Activated T-helper 2 cell treated with anti-CD3 and anti-CD28 coated beads, Interferon-gamma antibody, Interleukin-2, Interleukin-4, amounts not matched to agents 10 μg/mL and 5 μg/mL and 100 μg/mL, durations not matched to agents 14 hours and 24 hours and 36 hours (primary cell): ENCODE measurements around the gene NUP88. TPM values are rescaled to one million over a fixed set of nuclear protein-coding genes. Genes with fewer than 3 reads are reported as not detected.
"Not testable (repeated sequence)": the region's sequence is repeated elsewhere in the genome, so short reads cannot be mapped to it uniquely, and the experiment has no call there.

Experiments
- DNase-seq: peaks from one replicate; pipeline ENCODE4 v3.0.0; 2021; ENCODE audit warnings: low spot score
- H3K27ac Mint-ChIP-seq: one replicate; pipeline ENCODE4 v1.8.0; 2021; ENCODE audit warnings: mixed read lengths
- H3K27me3 Mint-ChIP-seq: one replicate; pipeline ENCODE4 v1.8.0; 2021; ENCODE audit warnings: low read depth, mixed read lengths
- H3K36me3 Mint-ChIP-seq: one replicate; pipeline ENCODE4 v1.8.0; 2021; ENCODE audit warnings: low read depth, mixed read lengths
- H3K4me1 Mint-ChIP-seq: one replicate; pipeline ENCODE4 v1.8.0; 2021; ENCODE audit warnings: low read depth, mixed read lengths
- H3K4me3 Mint-ChIP-seq: one replicate; pipeline ENCODE4 v1.8.0; 2021; ENCODE audit warnings: low read depth, mild to moderate bottlenecking, moderate library complexity, mixed read lengths
- H3K9me3 Mint-ChIP-seq: one replicate; pipeline ENCODE4 v1.8.0; 2021; ENCODE audit warnings: mixed read lengths
- intact Hi-C: fragments of 100-400 bp; cut with micrococcal nuclease; formaldehyde crosslinking; loops from one replicate; pipeline ENCODE4 v1.15.1; 2023
- total RNA-seq: library from RNA; stranded (reverse); gene quantifications from 2 replicates; pipeline ENCODE4 v1.2.3, GENCODE V29; 2022

The NUP88 gene
- total RNA-seq, 1 donor from 2014 or later, result 152 TPM

- H3K36me3 Mint-ChIP-seq, result peaks cover 79% of the 10 kb centered on the region
- peaks cover 41% of the 10 kb centered on the region for H3K4me1 Mint-ChIP-seq
Observed at GRCh38 chr17:5434984-5435383, 15.5 kb upstream of the NUP88 start.

GRCh38 chr17:5431949-5432556 is 12.6 kb upstream of the NUP88 start:
- no peaks in the 10 kb centered on the region for H3K9me3 Mint-ChIP-seq
- no peaks in the 10 kb centered on the region for H3K27me3 Mint-ChIP-seq
- peaks cover 85% of the 10 kb centered on the region for H3K36me3 Mint-ChIP-seq
- intact Hi-C loops, result no loop called here
- H3K4me1 Mint-ChIP-seq, result peaks cover 22% of the 10 kb centered on the region
- DNase-seq, result no peak
- H3K27ac Mint-ChIP-seq, result peak overlapping the region; percentile 21
- H3K4me3 Mint-ChIP-seq, result no peak overlapping the region

More at GRCh38 chr17:5434984-5435383, 15.5 kb upstream of the NUP88 start:
- DNase-seq, result no peak
- intact Hi-C loops, result loop anchor here (5.0 kb wide), 1 partner anchor 52 kb away; the partner anchor contains the start of genes DERL2 and MIS12
- no peaks in the 10 kb centered on the region for H3K27me3 Mint-ChIP-seq
- H3K9me3 Mint-ChIP-seq, result no peaks in the 10 kb centered on the region
- H3K27ac Mint-ChIP-seq, result no peak overlapping the region
- no peak overlapping the region for H3K4me3 Mint-ChIP-seq

- peaks cover 16% of the 10 kb centered on the region for H3K4me1 Mint-ChIP-seq
- H3K36me3 Mint-ChIP-seq, result peaks cover 78% of the 10 kb centered on the region
- peak overlapping the region; percentile 21 for H3K27ac Mint-ChIP-seq
- H3K27me3 Mint-ChIP-seq, H3K4me3 Mint-ChIP-seq, intact Hi-C loops, H3K9me3 Mint-ChIP-seq, DNase-seq: not testable (repeated sequence)
Observed at GRCh38 chr17:5431234-5431633, 11.8 kb upstream of the NUP88 start.

- H3K9me3 Mint-ChIP-seq, result no peaks in the 10 kb centered on the region
- H3K27ac Mint-ChIP-seq, result no peak overlapping the region
- no peaks in the 10 kb centered on the region for H3K27me3 Mint-ChIP-seq
- H3K4me1 Mint-ChIP-seq, result peaks cover 12% of the 10 kb centered on the region
- H3K36me3 Mint-ChIP-seq, result peaks cover 81% of the 10 kb centered on the region
- intact Hi-C loops, result no loop called here
- no peak overlapping the region for H3K4me3 Mint-ChIP-seq
- DNase-seq, result no peak
Observed at GRCh38 chr17:5430413-5430999, 11.0 kb upstream of the NUP88 start.

GRCh38 chr17:5429191-5429887 is 9.9 kb upstream of the NUP88 start:
- no peaks in the 10 kb centered on the region for H3K9me3 Mint-ChIP-seq

GRCh38 chr17:5425826-5426225 is 6.4 kb upstream of the NUP88 start:
- Mint-ChIP-seq H3K4me1 (peaks cover 28% of the 10 kb centered on the region), H3K27me3 (no peaks in the 10 kb centered on the region), H3K9me3 (no peaks in the 10 kb centered on the region), H3K4me3 (no peak overlapping the region), H3K27ac (no peak overlapping the region), H3K36me3 (peaks cover 72% of the 10 kb centered on the region)
- intact Hi-C loops, result no loop called here
- DNase-seq, result no peak

More at GRCh38 chr17:5429191-5429887, 9.9 kb upstream of the NUP88 start:
- peaks cover 81% of the 10 kb centered on the region for H3K36me3 Mint-ChIP-seq
- peaks cover 12% of the 10 kb centered on the region for H3K4me1 Mint-ChIP-seq
- H3K27me3 Mint-ChIP-seq, result no peaks in the 10 kb centered on the region
- intact Hi-C loops, result no loop called here
- DNase-seq, result no peak
- H3K4me3 Mint-ChIP-seq, result no peak overlapping the region
- H3K27ac Mint-ChIP-seq, result peak overlapping the region; percentile 38

GRCh38 chr17:5424909-5425308 is 5.4 kb upstream of the NUP88 start:
- Mint-ChIP-seq H3K27me3 (no peaks in the 10 kb centered on the region), H3K4me3 (no peak overlapping the region), H3K4me1 (peaks cover 30% of the 10 kb centered on the region), H3K36me3 (peaks cover 73% of the 10 kb centered on the region), H3K9me3 (no peaks in the 10 kb centered on the region), H3K27ac (no peak overlapping the region)
- no peak for DNase-seq
- intact Hi-C loops, result no loop called here

- no peaks in the 10 kb centered on the region for H3K9me3 Mint-ChIP-seq
- no peak overlapping the region for H3K27ac Mint-ChIP-seq
- DNase-seq, result no peak
- H3K27me3 Mint-ChIP-seq, result no peaks in the 10 kb centered on the region
- intact Hi-C loops, result no loop called here
- H3K36me3 Mint-ChIP-seq, result peaks cover 62% of the 10 kb centered on the region
- H3K4me1 Mint-ChIP-seq, result peaks cover 28% of the 10 kb centered on the region
- no peak overlapping the region for H3K4me3 Mint-ChIP-seq
Observed at GRCh38 chr17:5422505-5422904, 3.0 kb upstream of the NUP88 start.

- H3K27ac Mint-ChIP-seq, result peak within 1 kb of the TSS; percentile 98
- intact Hi-C loops, result loop anchor here (1.0 to 10.0 kb wide), 4 partner anchors 19 to 135 kb away; partner anchors contain the start of genes C1QBP, DERL2, DHX33 and MIS12
- H3K9me3 Mint-ChIP-seq, result no peaks in the 10 kb centered on the region
- H3K36me3 Mint-ChIP-seq, result peaks cover 63% of the 10 kb centered on the region
- H3K4me1 Mint-ChIP-seq, result peaks cover 30% of the 10 kb centered on the region
- peak within 1 kb of the TSS; percentile 99 for H3K4me3 Mint-ChIP-seq
- peak; percentile 84 for DNase-seq
- no peaks in the 10 kb centered on the region for H3K27me3 Mint-ChIP-seq
Observed at GRCh38 chr17:5419959-5420653, 644 bp upstream of the NUP88 start, which contains the start of gene RPAIN. Gene RPAIN, plus strand, starts transcription at chr17:5420182. Its CDS starts 29 bp downstream, at chr17:5420211.

- peak; percentile 64 for DNase-seq
- no peaks in the 10 kb centered on the region for H3K9me3 Mint-ChIP-seq
- peaks cover 28% of the 10 kb centered on the region for H3K4me1 Mint-ChIP-seq
- H3K27ac Mint-ChIP-seq, result peak overlapping the region; percentile 98
- peaks cover 58% of the 10 kb centered on the region for H3K36me3 Mint-ChIP-seq
- peak overlapping the region; percentile 99 for H3K4me3 Mint-ChIP-seq
- intact Hi-C loops, result loop anchor here (1.0 to 10.0 kb wide), 3 partner anchors 20 to 134 kb away; partner anchors contain the start of genes C1QBP, DERL2, MIS12 and RABEP1
- no peaks in the 10 kb centered on the region for H3K27me3 Mint-ChIP-seq
Observed at GRCh38 chr17:5418858-5419355, 555 bp downstream of the NUP88 start.

GRCh38 chr17:5416901-5417300 is 2.6 kb downstream of the NUP88 start:
- no peak for DNase-seq
- no peak overlapping the region for H3K27ac Mint-ChIP-seq
- H3K36me3 Mint-ChIP-seq, result peaks cover 66% of the 10 kb centered on the region
- peak overlapping the region; percentile 68 for H3K4me3 Mint-ChIP-seq
- H3K4me1 Mint-ChIP-seq, result peaks cover 36% of the 10 kb centered on the region
- no peaks in the 10 kb centered on the region for H3K9me3 Mint-ChIP-seq
- intact Hi-C loops, result loop anchor here (10.0 kb wide), 1 partner anchor 132 kb away; the partner anchor contains the start of gene RABEP1
- no peaks in the 10 kb centered on the region for H3K27me3 Mint-ChIP-seq

GRCh38 chr17:5413682-5414081 is 5.8 kb downstream of the NUP88 start:
- intact Hi-C loops, result loop anchor here (10.0 kb wide), 1 partner anchor 129 kb away; the partner anchor contains the start of gene RABEP1
- no peak for DNase-seq
- H3K4me1 Mint-ChIP-seq, result peaks cover 34% of the 10 kb centered on the region
- no peak overlapping the region for H3K4me3 Mint-ChIP-seq
- H3K36me3 Mint-ChIP-seq, result peaks cover 68% of the 10 kb centered on the region
- peak overlapping the region; percentile 15 for H3K27ac Mint-ChIP-seq
- no peaks in the 10 kb centered on the region for H3K9me3 Mint-ChIP-seq
- no peaks in the 10 kb centered on the region for H3K27me3 Mint-ChIP-seq
